Adrenal gland (tissue), 12 donors: ENCODE measurements around the gene GRIK1. TPM values are rescaled to one million over a fixed set of nuclear protein-coding genes. Genes with fewer than 3 reads are reported as not detected.

Experiments used
- DNase-seq, 7 donors: peaks; one replicate each; pipeline ENCODE4 v3.0.0-alpha.2; 2019 to 2020
- H3K27ac ChIP-seq, 5 donors: fragments of 200-600 bp; sonication (generic) in 4 of 5; 1 replicate in 3 of 5; 2 replicates in 2 of 5; pipeline versions ENCODE4 v1.5.1 to v1.8.0; 2016 to 2020; ENCODE audit warnings: mild to moderate bottlenecking in 1 of 5
- H3K27me3 ChIP-seq: fragments of 200-600 bp; 2 replicates; pipeline ENCODE4 v1.8.0; 2021
- H3K36me3 ChIP-seq, 2 donors: fragments of 200-600 bp; replicated peaks in 1 of 2; 1 replicate in 1 of 2; 2 replicates in 1 of 2; pipeline versions ENCODE4 v1.5.1 to v1.8.0; 2018 to 2022
- H3K4me1 ChIP-seq, 2 donors: fragments of 200-600 bp; replicated peaks in 1 of 2; 1 replicate in 1 of 2; 2 replicates in 1 of 2; pipeline versions ENCODE4 v1.5.1 to v1.8.0; 2018 to 2021
- H3K4me3 ChIP-seq, 4 donors: fragments of 200-600 bp; sonication (generic) in 3 of 4; one replicate each; pipeline ENCODE4 v1.5.1; 2016 to 2018
- H3K9me3 ChIP-seq, 3 donors: fragments of 200-600 bp; sonication (generic) in 1 of 3; replicated peaks in 1 of 3; 1 replicate in 2 of 3; 2 replicates in 1 of 3; pipeline versions ENCODE4 v1.5.1 to v1.8.0; 2016 to 2021
- POLR2A ChIP-seq, 2 donors: fragments of 450-650 bp; IDR thresholded peaks; one replicate each; pipeline ENCODE4 v1.6.1; 2017; ENCODE audit warnings: antibody characterized with exemption in 2 of 2, mild to moderate bottlenecking in 2 of 2, moderate library complexity in 1 of 2
- WGBS, 4 donors: extraction: QIAGEN DNeasy Blood & Tissue Kit in 2 of 4; methylation state at CpG; one replicate each; pipeline versions ENCODE4 v1.1.5 to v1.1.7; 2013 to 2017; 5-methylcytosine and 5-hydroxymethylcytosine counted together
- intact Hi-C, 2 donors: fragments of 100-400 bp; cut with DNase I; formaldehyde crosslinking; loops; one replicate each; pipeline versions ENCODE4 v1.14.1 to v1.15.0; 2022 to 2023
- polyA plus RNA-seq, 3 donors: library from polyadenylated mRNA; stranded (reverse); fragments of 200-250 nt in 2 of 3; fragments of 350-450 nt in 1 of 3; fragmentation: Illumina TruSeq in 1 of 3; extraction: RNeasy Lipid Tissue Mini Kit (QIAGEN cat#74804) in 1 of 3; gene quantifications; one replicate each; pipeline ENCODE4 v1.2.3, GENCODE V29; 2013 to 2014
- total RNA-seq, 9 donors: library from RNA; depleted of rRNA in 4 of 9; stranded (reverse); fragments of >200 nt in 4 of 9; fragments of 120-200 nt in 1 of 9; fragmentation: NEBNext Ultra II Directional in 1 of 9; extraction: Animal tissue kit (Norgen Biotek cat#: 25700) in 1 of 9; gene quantifications; one replicate each; pipeline versions ENCODE4 v1.1.0 to v1.2.4, GENCODE V29; 2013 to 2023
- TF ChIP-seq, protein P1 (sequence below), 6 experiments: fragments of 450-650 bp in 4 of 6; fragments of 200-600 bp in 2 of 6; sonication (generic) in 1 of 6; IDR thresholded peaks; 1 replicate in 5 of 6; 2 replicates in 1 of 6; pipeline versions ENCODE4 v1.5.1 to v1.8.0; 2016 to 2021; ENCODE audit warnings: antibody characterized with exemption in 6 of 6, mild to moderate bottlenecking in 2 of 6, moderate library complexity in 1 of 6
- donor health status: healthy with polysubstance abuse.
- donor health status: Bipolar disorder and iron deficiency.
- donor health status: DM: yes; HTN: yes; CAD: no.
- donor health status: DM: no; HTN: no; CAD: no.
- donor health status: DM: no; HTN: no; CAD: no.
- donor health status: DM: yes; HTN: yes; CAD: no.

GRIK1 gene
- total and polyA plus RNA-seq, 12 donors: 0.23 to 47.4 (median 8.1) TPM; not detected in 3

DNA sequence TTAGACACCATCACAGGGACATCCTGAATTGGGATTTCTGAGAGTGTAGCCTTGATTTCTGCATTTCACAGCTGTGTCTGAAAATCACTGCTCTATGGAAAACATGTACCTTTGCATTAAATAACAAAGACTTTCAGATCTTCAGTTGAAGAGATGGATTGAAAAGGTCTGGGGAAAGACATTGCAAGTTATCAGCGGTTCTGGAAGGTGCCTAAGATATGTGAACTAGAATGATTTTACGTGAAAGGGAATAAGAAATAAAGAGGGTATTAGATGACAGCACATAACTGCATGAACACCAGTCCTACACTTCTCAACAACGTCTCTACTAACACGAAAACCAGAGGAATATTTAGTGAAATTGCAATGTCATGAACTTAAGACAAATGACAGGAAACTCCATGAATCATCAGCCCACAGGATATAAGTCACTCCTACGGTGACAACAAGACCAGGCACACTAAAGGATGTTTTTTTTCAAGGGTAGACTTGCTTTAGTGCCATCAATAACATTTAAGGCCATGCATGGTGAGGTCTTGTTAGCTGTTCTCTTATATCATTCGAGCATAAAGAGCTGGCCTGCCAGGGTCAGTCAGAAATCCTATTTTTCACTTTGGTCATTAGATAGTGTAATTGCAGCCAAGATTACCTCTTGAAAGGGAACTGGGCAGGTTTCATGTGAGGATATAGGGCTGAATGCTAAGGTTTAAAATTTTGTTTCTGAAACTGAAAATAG is 283.1 kb downstream of the GRIK1 start:
- Histone ChIP-seq H3K36me3 (no peaks in the 10 kb centered on the region), H3K9me3 (no peaks in the 10 kb centered on the region), H3K27me3 (no peaks in the 10 kb centered on the region), H3K27ac (no peak overlapping the region), H3K4me1 (peaks cover 0 to 10% of the 10 kb centered on the region in 2 donors), H3K4me3 (no peak overlapping the region)
- no peak for DNase-seq
- no peak for TF ChIP-seq POLR2A (IDR thresholded peaks at IDR 0.05)
- TF ChIP-seq, protein P1, sequence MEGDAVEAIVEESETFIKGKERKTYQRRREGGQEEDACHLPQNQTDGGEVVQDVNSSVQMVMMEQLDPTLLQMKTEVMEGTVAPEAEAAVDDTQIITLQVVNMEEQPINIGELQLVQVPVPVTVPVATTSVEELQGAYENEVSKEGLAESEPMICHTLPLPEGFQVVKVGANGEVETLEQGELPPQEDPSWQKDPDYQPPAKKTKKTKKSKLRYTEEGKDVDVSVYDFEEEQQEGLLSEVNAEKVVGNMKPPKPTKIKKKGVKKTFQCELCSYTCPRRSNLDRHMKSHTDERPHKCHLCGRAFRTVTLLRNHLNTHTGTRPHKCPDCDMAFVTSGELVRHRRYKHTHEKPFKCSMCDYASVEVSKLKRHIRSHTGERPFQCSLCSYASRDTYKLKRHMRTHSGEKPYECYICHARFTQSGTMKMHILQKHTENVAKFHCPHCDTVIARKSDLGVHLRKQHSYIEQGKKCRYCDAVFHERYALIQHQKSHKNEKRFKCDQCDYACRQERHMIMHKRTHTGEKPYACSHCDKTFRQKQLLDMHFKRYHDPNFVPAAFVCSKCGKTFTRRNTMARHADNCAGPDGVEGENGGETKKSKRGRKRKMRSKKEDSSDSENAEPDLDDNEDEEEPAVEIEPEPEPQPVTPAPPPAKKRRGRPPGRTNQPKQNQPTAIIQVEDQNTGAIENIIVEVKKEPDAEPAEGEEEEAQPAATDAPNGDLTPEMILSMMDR (IDR thresholded peaks at IDR 0.05): no peak
- intact Hi-C loops: no loop called here
- 19 to 25% (median 22%) methylated on average over 6 of the region's 6 CpGs for WGBS, 4 donors

DNA sequence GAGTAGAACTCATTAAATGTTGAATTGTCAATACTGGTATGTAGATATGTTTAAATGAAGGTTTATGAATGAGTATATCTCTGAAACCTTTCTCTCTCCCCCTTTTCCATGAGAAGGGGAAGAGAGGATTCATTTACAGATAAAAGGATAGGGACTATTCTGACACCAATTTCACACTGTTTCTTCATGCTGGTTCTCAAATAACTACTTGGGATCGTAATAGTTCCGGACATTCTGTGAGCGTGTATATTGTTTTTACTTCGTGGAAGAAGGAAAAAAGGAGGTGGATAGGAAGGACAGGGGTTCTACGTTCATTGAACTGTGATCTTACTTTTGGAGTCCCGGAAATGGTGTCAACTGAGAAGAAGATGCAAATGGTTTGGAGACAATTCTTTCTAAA is 284.2 kb downstream of the GRIK1 start:
- Histone ChIP-seq H3K4me3 (no peak overlapping the region), H3K36me3 (no peaks in the 10 kb centered on the region), H3K27me3 (no peaks in the 10 kb centered on the region), H3K9me3 (no peaks in the 10 kb centered on the region), H3K4me1 (peaks cover 0 to 10% of the 10 kb centered on the region in 2 donors), H3K27ac (no peak overlapping the region)
- no peak for DNase-seq
- intact Hi-C loops: no loop called here
- 96 to 97% (median 97%) methylated on average over 6 of the region's 6 CpGs for WGBS, 4 donors
- TF ChIP-seq, protein P1 (IDR thresholded peaks at IDR 0.05): no peak
- no peak for TF ChIP-seq POLR2A (IDR thresholded peaks at IDR 0.05)

DNA sequence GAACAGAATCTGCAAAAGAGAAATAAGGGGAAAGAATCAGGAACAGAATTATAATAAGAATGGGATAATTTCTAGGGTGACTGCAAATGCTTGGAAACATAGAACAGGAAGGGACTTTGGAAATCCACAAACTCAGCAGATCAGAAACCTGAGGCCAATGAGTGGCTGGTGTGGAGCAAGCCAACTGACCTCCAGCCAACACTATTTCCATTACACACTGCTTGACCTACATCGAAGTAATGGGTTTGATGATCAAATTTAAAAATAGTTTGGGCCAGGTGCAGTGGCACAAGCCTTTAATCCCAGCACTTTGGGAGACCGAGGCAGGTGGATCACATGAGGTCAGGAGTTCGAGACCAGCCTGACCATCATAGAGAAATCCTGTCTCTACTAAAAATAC is 284.9 kb downstream of the GRIK1 start:
- Histone ChIP-seq H3K27me3 (no peaks in the 10 kb centered on the region), H3K4me1 (peaks cover 0 to 10% of the 10 kb centered on the region in 2 donors), H3K36me3 (no peaks in the 10 kb centered on the region), H3K4me3 (no peak overlapping the region), H3K9me3 (no peaks in the 10 kb centered on the region), H3K27ac (no peak overlapping the region)
- WGBS, 4 donors: 87 to 94% (median 89%) methylated on average over 3 of the region's 3 CpGs
- intact Hi-C loops: no loop called here
- DNase-seq: no peak
- no peak for TF ChIP-seq POLR2A (IDR thresholded peaks at IDR 0.05)
- TF ChIP-seq, protein P1 (IDR thresholded peaks at IDR 0.05): no peak

- no peak overlapping the region for H3K4me3 ChIP-seq
- DNase-seq: no peak
- no peaks in the 10 kb centered on the region for H3K27me3 ChIP-seq
- no peak for TF ChIP-seq POLR2A (IDR thresholded peaks at IDR 0.05)
- TF ChIP-seq, protein P1 (IDR thresholded peaks at IDR 0.05): no peak
- no peaks in the 10 kb centered on the region for H3K9me3 ChIP-seq
- peaks cover 0 to 10% of the 10 kb centered on the region in 2 donors for H3K4me1 ChIP-seq
- H3K27ac ChIP-seq: no peak overlapping the region
- intact Hi-C loops: no loop called here
- H3K36me3 ChIP-seq: no peaks in the 10 kb centered on the region
Measured at GRCh38 chr21:29654203-29654602, 285.6 kb downstream of the GRIK1 start.
